Breast epithelium (tissue), 3 donors: ENCODE measurements around the gene SDSL.

Experiments used
- POLR2A ChIP-seq: fragments of 450-650 bp; IDR thresholded peaks from one replicate; pipeline ENCODE4 v1.6.1; 2016; ENCODE audit warnings: antibody characterized with exemption, mild to moderate bottlenecking, moderate library complexity
- POLR2AphosphoS5 ChIP-seq, 3 donors: sonication (generic); formaldehyde crosslinking; IDR thresholded peaks; one replicate each; pipeline ENCODE4 v1.6.1; 2017; ENCODE audit warnings: antibody characterized with exemption in 3 of 3
- TF ChIP-seq, protein P1 (sequence below), 3 donors: fragments of 450-650 bp; IDR thresholded peaks; one replicate each; pipeline ENCODE4 v1.5.1; 2016 to 2017; ENCODE audit warnings: antibody characterized with exemption in 3 of 3, mild to moderate bottlenecking in 3 of 3, moderate library complexity in 3 of 3

- TF ChIP-seq POLR2A (no peak), POLR2AphosphoS5 (IDR thresholded peaks at IDR 0.05) (no peak)
- TF ChIP-seq, protein P1, sequence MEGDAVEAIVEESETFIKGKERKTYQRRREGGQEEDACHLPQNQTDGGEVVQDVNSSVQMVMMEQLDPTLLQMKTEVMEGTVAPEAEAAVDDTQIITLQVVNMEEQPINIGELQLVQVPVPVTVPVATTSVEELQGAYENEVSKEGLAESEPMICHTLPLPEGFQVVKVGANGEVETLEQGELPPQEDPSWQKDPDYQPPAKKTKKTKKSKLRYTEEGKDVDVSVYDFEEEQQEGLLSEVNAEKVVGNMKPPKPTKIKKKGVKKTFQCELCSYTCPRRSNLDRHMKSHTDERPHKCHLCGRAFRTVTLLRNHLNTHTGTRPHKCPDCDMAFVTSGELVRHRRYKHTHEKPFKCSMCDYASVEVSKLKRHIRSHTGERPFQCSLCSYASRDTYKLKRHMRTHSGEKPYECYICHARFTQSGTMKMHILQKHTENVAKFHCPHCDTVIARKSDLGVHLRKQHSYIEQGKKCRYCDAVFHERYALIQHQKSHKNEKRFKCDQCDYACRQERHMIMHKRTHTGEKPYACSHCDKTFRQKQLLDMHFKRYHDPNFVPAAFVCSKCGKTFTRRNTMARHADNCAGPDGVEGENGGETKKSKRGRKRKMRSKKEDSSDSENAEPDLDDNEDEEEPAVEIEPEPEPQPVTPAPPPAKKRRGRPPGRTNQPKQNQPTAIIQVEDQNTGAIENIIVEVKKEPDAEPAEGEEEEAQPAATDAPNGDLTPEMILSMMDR (IDR thresholded peaks at IDR 0.05): no peak
These were observed 28.4 kb upstream of the SDSL start for GRCh38 chr12:113393749-113394148.
